ENCODE data around the gene ADAM21.
"Not testable (repeated sequence)": the region's sequence is repeated elsewhere in the genome, so short reads cannot be mapped to it uniquely, and the experiment has no call there.

Gene ADAM21

GRCh38 chr14:70451874-70452273, at the start of gene ADAM21:
Gene ADAM21, plus strand, starts transcription at chr14:70452174. Its CDS starts 5,326 bp downstream, at chr14:70457500.
- Histone ChIP-seq H2AFZ (ENCODE audit: low read length) (no peak within 1 kb of the TSS), H3K9me2 (replicated peaks; ENCODE audit: low read depth, low read length) (no peaks in the 10 kb centered on the region), H3K4me3 (ENCODE audit: low read length, poor library complexity, severe bottlenecking) (no peak within 1 kb of the TSS), H3K27me3 (ENCODE audit: insufficient read depth, low read length, poor library complexity, severe bottlenecking) (no peaks in the 10 kb centered on the region), H3K79me2 (ENCODE audit: insufficient read depth, low read length) (no peaks in the 10 kb centered on the region), H4K20me1 (ENCODE audit: insufficient read depth, low read length, poor library complexity, severe bottlenecking) (no peaks in the 10 kb centered on the region), H3F3A (ENCODE audit: low read depth) (no peaks in the 10 kb centered on the region), H3K9ac (ENCODE audit: low read depth, low read length, poor library complexity, severe bottlenecking) (no peak within 1 kb of the TSS), H3K36me3 (ENCODE audit: insufficient read depth, low read length) (no peaks in the 10 kb centered on the region), H3K9me3 (ENCODE audit: insufficient read depth, low read depth, low read length) (no peaks in the 10 kb centered on the region), H3K4me2 (ENCODE audit: low read depth, low read length, poor library complexity, severe bottlenecking) (no peak within 1 kb of the TSS), H3K4me1 (ENCODE audit: insufficient read depth, low read length, poor library complexity, severe bottlenecking) (peaks cover 10% of the 10 kb centered on the region)
- no peak for TF ChIP-seq CTCF (conservative IDR thresholded peaks at IDR 0.05; ENCODE audit: low read length)
- no peak for TF ChIP-seq EZH2phosphoT487 (IDR thresholded peaks at IDR 0.05; ENCODE audit: borderline replicate concordance)

GRCh38 chr14:70403335-70403734, 48.6 kb upstream of the ADAM21 start:
- not testable (repeated sequence) for H3F3A ChIP-seq (ENCODE audit: low read depth); H3K4me2 ChIP-seq (ENCODE audit: low read depth, low read length, poor library complexity, severe bottlenecking); H3K4me1 ChIP-seq (ENCODE audit: insufficient read depth, low read length, poor library complexity, severe bottlenecking); H3K9me2 ChIP-seq (replicated peaks; ENCODE audit: low read depth, low read length); H2AFZ ChIP-seq (ENCODE audit: low read length); H4K20me1 ChIP-seq (ENCODE audit: insufficient read depth, low read length, poor library complexity, severe bottlenecking); H3K4me3 ChIP-seq (ENCODE audit: low read length, poor library complexity, severe bottlenecking); H3K36me3 ChIP-seq (ENCODE audit: insufficient read depth, low read length); H3K9ac ChIP-seq (ENCODE audit: low read depth, low read length, poor library complexity, severe bottlenecking); H3K9me3 ChIP-seq (ENCODE audit: insufficient read depth, low read depth, low read length); H3K27me3 ChIP-seq (ENCODE audit: insufficient read depth, low read length, poor library complexity, severe bottlenecking)
- peak; percentile 54 for TF ChIP-seq CTCF (conservative IDR thresholded peaks at IDR 0.05; ENCODE audit: low read length)
- H3K79me2 ChIP-seq (ENCODE audit: insufficient read depth, low read length) = peaks cover 25% of the 10 kb centered on the region

GRCh38 chr14:70406216-70406615, 45.8 kb upstream of the ADAM21 start:
- not testable (repeated sequence) for H3K4me1 ChIP-seq (ENCODE audit: insufficient read depth, low read length, poor library complexity, severe bottlenecking); H3K4me3 ChIP-seq (ENCODE audit: low read length, poor library complexity, severe bottlenecking); H3F3A ChIP-seq (ENCODE audit: low read depth); H3K9me3 ChIP-seq (ENCODE audit: insufficient read depth, low read depth, low read length); H3K9me2 ChIP-seq (replicated peaks; ENCODE audit: low read depth, low read length); H3K4me2 ChIP-seq (ENCODE audit: low read depth, low read length, poor library complexity, severe bottlenecking); H3K27me3 ChIP-seq (ENCODE audit: insufficient read depth, low read length, poor library complexity, severe bottlenecking); H4K20me1 ChIP-seq (ENCODE audit: insufficient read depth, low read length, poor library complexity, severe bottlenecking); H3K36me3 ChIP-seq (ENCODE audit: insufficient read depth, low read length); H2AFZ ChIP-seq (ENCODE audit: low read length); H3K9ac ChIP-seq (ENCODE audit: low read depth, low read length, poor library complexity, severe bottlenecking)
- peaks cover 20% of the 10 kb centered on the region for H3K79me2 ChIP-seq (ENCODE audit: insufficient read depth, low read length)

- Histone ChIP-seq H2AFZ (ENCODE audit: low read length) (no peak overlapping the region), H4K20me1 (ENCODE audit: insufficient read depth, low read length, poor library complexity, severe bottlenecking) (no peaks in the 10 kb centered on the region), H3K9me3 (ENCODE audit: insufficient read depth, low read depth, low read length) (no peaks in the 10 kb centered on the region), H3F3A (ENCODE audit: low read depth) (no peaks in the 10 kb centered on the region), H3K9me2 (replicated peaks; ENCODE audit: low read depth, low read length) (no peaks in the 10 kb centered on the region), H3K4me1 (ENCODE audit: insufficient read depth, low read length, poor library complexity, severe bottlenecking) (peaks cover 4% of the 10 kb centered on the region), H3K4me2 (ENCODE audit: low read depth, low read length, poor library complexity, severe bottlenecking) (no peak overlapping the region), H3K4me3 (ENCODE audit: low read length, poor library complexity, severe bottlenecking) (no peak overlapping the region), H3K27me3 (ENCODE audit: insufficient read depth, low read length, poor library complexity, severe bottlenecking) (no peaks in the 10 kb centered on the region), H3K79me2 (ENCODE audit: insufficient read depth, low read length) (peaks cover 27% of the 10 kb centered on the region), H3K36me3 (ENCODE audit: insufficient read depth, low read length) (peaks cover 5% of the 10 kb centered on the region; the same call in 1 of the 2 replicates), H3K9ac (ENCODE audit: low read depth, low read length, poor library complexity, severe bottlenecking) (no peak overlapping the region)
- TF ChIP-seq CTCF (conservative IDR thresholded peaks at IDR 0.05; ENCODE audit: low read length) (no peak), EZH2phosphoT487 (IDR thresholded peaks at IDR 0.05; ENCODE audit: borderline replicate concordance) (no peak)
Measured at GRCh38 chr14:70407621-70408020, 44.4 kb upstream of the ADAM21 start.
